Measurements from ENCODE around the gene SYNPR. TPM values are rescaled to one million over a fixed set of nuclear protein-coding genes. Genes with fewer than 3 reads are reported as not detected.

Gene SYNPR
- total RNA-seq, 2 donors from 2014 or later, result not detected

DNA sequence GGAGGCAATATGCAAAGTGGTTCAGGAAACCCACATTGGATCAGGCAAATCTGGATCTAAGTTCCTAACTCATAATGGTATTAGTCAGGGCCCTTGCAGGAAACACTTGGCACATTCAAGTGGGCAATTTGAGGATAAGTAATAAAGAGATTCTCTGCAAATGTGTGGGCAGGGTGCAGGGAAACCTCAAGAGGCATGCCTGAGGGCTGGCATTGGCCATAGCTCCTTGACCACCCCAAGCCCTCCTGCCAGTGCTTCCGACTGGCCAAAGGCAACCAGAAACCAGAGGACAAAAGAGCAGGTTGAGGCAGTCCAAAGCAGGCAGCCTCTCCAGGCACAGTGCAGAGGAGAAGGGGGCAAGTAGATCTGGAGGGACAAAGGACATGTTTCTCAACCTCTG, 243.5 kb downstream of the SYNPR start:
- no peaks in the 10 kb centered on the region for H3K4me1 ChIP-seq (ENCODE audit: control insufficient read depth in 1 of 2, low read depth in 2 of 2)
- H3K4me3 ChIP-seq, result no peak overlapping the region
- no peaks in the 10 kb centered on the region for H3K27me3 ChIP-seq (replicated peaks; ENCODE audit: insufficient read depth)
- ATAC-seq (ENCODE audit: insufficient number of reproducible peaks, low FRiP score, low read depth), result no peak
- no peak for TF ChIP-seq CTCF (IDR thresholded peaks at IDR 0.05)
- no peak overlapping the region for H3K27ac ChIP-seq
- no peaks in the 10 kb centered on the region for H3K9me3 ChIP-seq
- no peaks in the 10 kb centered on the region for H3K36me3 ChIP-seq
- no peak for DNase-seq (ENCODE audit: low spot score)

DNA sequence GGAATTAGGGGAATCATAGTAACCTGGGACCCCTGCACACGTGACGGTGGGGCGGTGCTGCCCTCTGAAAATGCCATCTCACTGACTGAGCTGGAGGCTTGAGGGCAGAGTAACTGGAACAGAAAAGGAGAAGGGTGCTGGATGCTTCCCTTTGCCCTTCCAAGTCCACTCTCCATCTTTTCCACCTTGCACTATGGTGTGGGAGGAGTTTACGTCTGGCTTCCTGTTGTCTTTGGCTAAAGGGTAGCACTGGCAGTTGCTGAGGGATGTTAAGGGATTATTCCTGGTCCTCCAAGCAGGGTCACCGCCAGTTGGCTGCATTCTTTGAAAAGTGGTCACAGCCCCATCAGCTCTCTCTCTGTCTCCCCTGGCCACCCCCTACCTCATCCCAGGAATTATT, 245.0 kb downstream of the SYNPR start:
- DNase-seq (ENCODE audit: low spot score) (no peak), ATAC-seq (ENCODE audit: insufficient number of reproducible peaks, low FRiP score, low read depth) (no peak)
- Histone ChIP-seq H3K9me3 (no peaks in the 10 kb centered on the region), H3K27ac (no peak overlapping the region), H3K36me3 (no peaks in the 10 kb centered on the region), H3K27me3 (replicated peaks; ENCODE audit: insufficient read depth) (no peaks in the 10 kb centered on the region), H3K4me3 (no peak overlapping the region), H3K4me1 (ENCODE audit: control insufficient read depth in 1 of 2, low read depth in 2 of 2) (no peaks in the 10 kb centered on the region)
- no peak for TF ChIP-seq CTCF (IDR thresholded peaks at IDR 0.05)

DNA sequence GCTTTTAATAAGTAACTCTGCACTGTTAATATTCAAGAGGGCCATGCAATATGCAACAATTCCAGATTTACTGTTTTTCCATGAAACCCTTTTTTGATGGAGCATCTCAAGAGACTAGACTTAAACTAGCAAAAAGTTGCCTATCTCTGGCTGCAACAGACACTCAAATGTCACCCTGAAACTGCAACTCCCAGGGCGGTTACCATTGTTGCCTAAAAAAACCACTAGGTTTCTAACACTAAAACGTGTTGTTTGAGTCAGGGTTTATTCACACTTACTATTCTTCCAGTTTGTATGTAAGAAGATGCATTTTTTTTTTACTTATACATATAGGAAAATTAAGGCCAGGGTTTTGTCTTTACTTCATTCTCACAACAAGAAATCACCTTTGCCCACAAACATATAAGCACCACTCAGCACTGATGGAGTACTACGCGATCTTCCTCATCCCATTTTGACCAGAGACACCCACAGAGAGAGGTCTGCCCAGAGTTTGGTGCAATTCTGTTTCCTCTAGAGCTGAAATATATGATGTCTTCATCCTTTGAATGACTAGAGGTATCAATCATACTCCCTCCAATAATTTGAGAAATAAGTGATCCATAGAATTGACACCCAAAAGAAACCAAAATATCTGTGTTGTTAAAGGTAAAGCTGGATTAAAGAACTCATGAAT, 250.4 kb downstream of the SYNPR start:
- Histone ChIP-seq H3K4me3 (no peak overlapping the region), H3K36me3 (no peaks in the 10 kb centered on the region), H3K9me3 (no peaks in the 10 kb centered on the region), H3K27ac (no peak overlapping the region), H3K4me1 (ENCODE audit: control insufficient read depth in 1 of 2, low read depth in 2 of 2) (no peaks in the 10 kb centered on the region), H3K27me3 (replicated peaks; ENCODE audit: insufficient read depth) (no peaks in the 10 kb centered on the region)
- ATAC-seq (ENCODE audit: insufficient number of reproducible peaks, low FRiP score, low read depth), result no peak
- no peak for DNase-seq (ENCODE audit: low spot score)
- TF ChIP-seq CTCF (IDR thresholded peaks at IDR 0.05), result no peak

GRCh38 chr3:63532521-63532920, 254.4 kb downstream of the SYNPR start:
- Histone ChIP-seq H3K9me3 (no peaks in the 10 kb centered on the region), H3K4me3 (no peak overlapping the region), H3K27ac (no peak overlapping the region), H3K4me1 (ENCODE audit: control insufficient read depth in 1 of 2, low read depth in 2 of 2) (no peaks in the 10 kb centered on the region), H3K36me3 (no peaks in the 10 kb centered on the region), H3K27me3 (replicated peaks; ENCODE audit: insufficient read depth) (no peaks in the 10 kb centered on the region)
- ATAC-seq (ENCODE audit: insufficient number of reproducible peaks, low FRiP score, low read depth) (no peak), DNase-seq (ENCODE audit: low spot score) (no peak)
- TF ChIP-seq CTCF (IDR thresholded peaks at IDR 0.05), result no peak

- ATAC-seq (ENCODE audit: insufficient number of reproducible peaks, low FRiP score, low read depth) (no peak), DNase-seq (ENCODE audit: low spot score) (no peak)
- Histone ChIP-seq H3K27me3 (replicated peaks; ENCODE audit: insufficient read depth) (no peaks in the 10 kb centered on the region), H3K9me3 (no peaks in the 10 kb centered on the region), H3K4me1 (ENCODE audit: control insufficient read depth in 1 of 2, low read depth in 2 of 2) (no peaks in the 10 kb centered on the region), H3K27ac (no peak overlapping the region), H3K36me3 (no peaks in the 10 kb centered on the region), H3K4me3 (no peak overlapping the region)
- no peak for TF ChIP-seq CTCF (IDR thresholded peaks at IDR 0.05)
Observed at GRCh38 chr3:63538919-63539318, 260.8 kb downstream of the SYNPR start.
